A549 (cell line): ENCODE measurements around the gene CAMSAP1. TPM values are rescaled to one million over a fixed set of nuclear protein-coding genes. Genes with fewer than 3 reads are reported as not detected.

Experiments
- ATAC-seq, 2 experiments: fragments of 200-7000 bp in 1 of 2; fragments of >200 bp in 1 of 2; cut with Nextera tagmentation in 1 of 2; cut with Tn5 transposase in 1 of 2; 3 replicates each; pipeline versions ENCODE4 v1.8.0 to v1.9.1; 2018 to 2020; ENCODE audit warnings: mild to moderate bottlenecking in 1 of 2, moderate library complexity in 1 of 2
- CTCF ChIA-PET: fragments of 300-600 bp; sonication (Branson Sonifier 250); formaldehyde crosslinking; extraction: SDS; loops from one replicate; lab custom pipeline; 2021; ENCODE audit warnings: antibody characterized with exemption, inconsistent platforms; lab: Yijun Ruan, JAX
- POLR2A ChIA-PET: fragments of 350-600 bp; formaldehyde crosslinking; extraction: SDS; loops from one replicate; lab custom pipeline; 2021; ENCODE audit warnings: antibody characterized with exemption, inconsistent platforms; lab: Yijun Ruan, JAX
- DNase-seq, 2 experiments: peaks; one replicate each; pipeline versions ENCODE4 v3.0.0 to v3.0.0-alpha.2; 2011 to 2016; ENCODE audit warnings: low read depth in 1 of 2, low spot score in 1 of 2
- FAIRE-seq: peaks from 2 replicates; lab custom pipeline; 2011; peaks lifted over from hg19 to GRCh38; lab: Jason Lieb, UNC
- H3K27ac ChIP-seq, 2 experiments: fragments of >200 bp; sonication (Bioruptor Twin); formaldehyde crosslinking; 3 replicates each; pipeline ENCODE4 v1.5.1; 2016 to 2017
- H3K4me1 ChIP-seq: fragments of >200 bp; sonication (Bioruptor Twin); formaldehyde crosslinking; 3 replicates; pipeline ENCODE4 v1.6.1; 2016
- H3K4me2 ChIP-seq: fragments of >200 bp; sonication (Bioruptor Twin); formaldehyde crosslinking; 3 replicates; pipeline ENCODE4 v1.6.1; 2016
- H3K4me3 ChIP-seq: fragments of >200 bp; sonication (Bioruptor Twin); formaldehyde crosslinking; 3 replicates; pipeline ENCODE4 v1.5.1; 2016
- H3K9me3 ChIP-seq: fragments of >200 bp; sonication (Bioruptor Twin); formaldehyde crosslinking; 3 replicates; pipeline ENCODE4 v1.6.1; 2016
- ATOH8 ChIP-seq: fragments of 250-450 bp; sonication (Bioruptor Pico); IDR thresholded peaks from 2 replicates; pipeline ENCODE4 v1.5.0; 2020; ENCODE audit warnings: low read depth, mild to moderate bottlenecking, moderate library complexity
- E2F6 ChIP-seq: IDR thresholded peaks from 2 replicates; pipeline ENCODE4 v1.6.1; 2012; ENCODE audit warnings: low read depth, borderline replicate concordance
- FOXS1 ChIP-seq: fragments of 250-450 bp; sonication (Bioruptor Pico); IDR thresholded peaks from 2 replicates; pipeline ENCODE4 v1.5.0; 2020; ENCODE audit warnings: mild to moderate bottlenecking, moderate library complexity
- HOXB13 ChIP-seq: fragments of 250-450 bp; sonication (Bioruptor Pico); IDR thresholded peaks from 2 replicates; pipeline ENCODE4 v1.5.0; 2020; ENCODE audit warnings: low read depth, mild to moderate bottlenecking, moderate library complexity
- JUNB ChIP-seq: fragments of >200 bp; sonication (Bioruptor Twin); formaldehyde crosslinking; IDR thresholded peaks from 2 replicates; pipeline ENCODE4 v1.6.1; 2016
- MAX ChIP-seq: IDR thresholded peaks from 2 replicates; pipeline ENCODE4 v1.6.1; 2012
- PHF8 ChIP-seq: fragments of 200-600 bp; sonication (generic); IDR thresholded peaks from 2 replicates; pipeline ENCODE4 v1.6.1; 2016; ENCODE audit warnings: low read depth, mild to moderate bottlenecking, antibody characterized with exemption, moderate library complexity, borderline replicate concordance
- POLR2A ChIP-seq: IDR thresholded peaks from 2 replicates; pipeline ENCODE4 v1.6.1; 2012; ENCODE audit warnings: mild to moderate bottlenecking, low read length
- SMC3 ChIP-seq: fragments of >200 bp; sonication (Bioruptor Twin); formaldehyde crosslinking; IDR thresholded peaks from 3 replicates; pipeline ENCODE4 v1.6.1; 2018; ENCODE audit warnings: inconsistent platforms
- WGBS: methylation state at CpG from one replicate; pipeline ENCODE4 v1.1.6; 2017; ENCODE audit errors: missing lambda C conversion rate; 5-methylcytosine and 5-hydroxymethylcytosine counted together
- polyA plus RNA-seq, 4 experiments: library from polyadenylated mRNA; depleted of rRNA in 3 of 4; stranded (reverse); fragments of >200 nt; fragmentation: RNase III in 1 of 4; extraction: RNeasy Plus Mini Kit Qiagen cat#74134 plus additional on column Dnase treatment in 1 of 4; gene quantifications; 2 replicates in 3 of 4; 3 replicates in 1 of 4; pipeline ENCODE4 v1.2.3, GENCODE V29; 2011 to 2017

The CAMSAP1 gene
- polyA plus RNA-seq, 2 of the 4 experiments (the other 2 are of a cell fraction): 8.6 to 15.0 TPM

GRCh38 chr9:135908093-135908753 is 877 bp upstream of the CAMSAP1 start:
- FAIRE-seq: no peak
- Histone ChIP-seq H3K4me1 (peaks cover 22% of the 10 kb centered on the region), H3K4me3 (peak overlapping the region; percentile 66), H3K9me3 (peaks cover 42% of the 10 kb centered on the region), H3K4me2 (peak overlapping the region; percentile 94), H3K27ac (peak overlapping the region; percentile 85 to 98)
- ChIA-PET CTCF (no interaction called here), POLR2A (interaction anchor here (1.0 kb wide), 2 partner anchors 13 to 17 kb away, joined by 3 to 5 read pairs; no protein-coding TSS in a partner anchor)
- peak in 1 of 2 experiments; percentile 21 for DNase-seq
- ATAC-seq: peak; percentile 7 to 48; a peak in 3 of 6 replicates
- TF ChIP-seq MAX (peak; percentile 75), HOXB13 (CRISPR knock-in tag) (peak; percentile 37; the same call in 1 of the 2 replicates), PHF8 (peak; percentile 24; the same call in 1 of the 2 replicates), ATOH8 (CRISPR knock-in tag) (0 out of 2 replicates have a peak, but pooled peaks have one; percentile 17), SMC3 (no peak), JUNB (no peak), E2F6 (peak; percentile 72)
- WGBS: 55% methylated on average over 22 of the region's 42 CpGs

- CTCF ChIA-PET: interaction anchor here (1.0 kb wide), 1 partner anchor 10 kb away, joined by 3 read pairs; no protein-coding TSS in a partner anchor
- FAIRE-seq (no peak), ATAC-seq (peak in 1 of 2 experiments; percentile 65; a peak in 3 of 6 replicates)
Measured at GRCh38 chr9:135907006-135907430, 328 bp downstream of the CAMSAP1 start.

GRCh38 chr9:135906291-135907005 is 898 bp downstream of the CAMSAP1 start:
- peak overlapping the region; percentile 86 for H3K4me2 ChIP-seq
- WGBS: 6% methylated on average over 27 of the region's 70 CpGs
- ATAC-seq: peak; percentile 35 to 40
- peak overlapping the region; percentile 66 for H3K4me3 ChIP-seq
- TF ChIP-seq E2F6 (peak; percentile 16; the same call in 1 of the 2 replicates), POLR2A (no peak)
- TF ChIP-seq, all 56 proteins: peak for 1
- peak in 1 of 2 experiments; percentile 33 for DNase-seq
- peaks cover 27% of the 10 kb centered on the region for H3K9me3 ChIP-seq
- no peak for FAIRE-seq
- POLR2A ChIA-PET: no interaction called here
- CTCF ChIA-PET: interaction anchor here (1.0 kb wide), 1 partner anchor 9 kb away, joined by 3 read pairs; no protein-coding TSS in a partner anchor
- H3K27ac ChIP-seq: peak overlapping the region; percentile 73 to 93
- peaks cover 22% of the 10 kb centered on the region for H3K4me1 ChIP-seq

More at GRCh38 chr9:135907006-135907430, 328 bp downstream of the CAMSAP1 start:
- TF ChIP-seq FOXS1 (CRISPR knock-in tag): no peak
- peak; percentile 74 for TF ChIP-seq MAX
- TF ChIP-seq POLR2A: peak; percentile 29
- peak; percentile 77 for TF ChIP-seq E2F6
- Histone ChIP-seq H3K4me3 (peak overlapping the region; percentile 66), H3K27ac (peak overlapping the region; percentile 73 to 93), H3K9me3 (peaks cover 33% of the 10 kb centered on the region), H3K4me2 (peak overlapping the region; percentile 86), H3K4me1 (peaks cover 22% of the 10 kb centered on the region)
- WGBS: no CpG with 5 or more reads among the region's 69 CpGs
- POLR2A ChIA-PET: interaction anchor here (0.7 to 1.0 kb wide), 4 partner anchors 15 to 69 kb away, joined by 3 to 5 read pairs (median 4); partner anchors contain the start of gene UBAC1
- DNase-seq: peak in 1 of 2 experiments; percentile 46
